ENCODE data around the gene MINK1. TPM values are rescaled to one million over a fixed set of nuclear protein-coding genes. Genes with fewer than 3 reads are reported as not detected.

MINK1 gene
- total and polyA plus RNA-seq, 2 of the 8 experiments (the other 6 are each of a cell fraction or from before 2014, with no cell fraction given): 26.9 to 77.7 TPM

DNA sequence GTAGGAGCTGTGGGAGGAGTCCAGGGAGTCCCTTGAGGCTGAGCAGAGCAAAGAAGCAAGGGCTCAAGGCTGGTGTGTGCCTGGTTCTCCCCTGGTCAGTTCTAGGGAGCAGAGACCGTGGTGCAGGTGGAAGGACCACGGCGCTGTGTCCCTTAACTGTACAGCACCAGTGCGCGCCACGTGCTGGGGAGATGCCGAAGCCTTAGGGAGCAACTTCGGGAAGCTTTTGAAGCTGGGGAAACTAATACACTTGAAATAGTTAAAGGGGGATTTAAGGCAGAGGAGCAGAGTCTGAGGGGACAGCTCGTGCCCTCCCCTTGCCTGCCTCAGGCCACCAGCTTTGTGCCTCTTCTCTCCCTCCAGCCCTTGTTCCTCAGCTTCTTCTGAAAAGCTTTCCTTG, 27.5 kb downstream of the MINK1 start (continued):
- TF ChIP-seq, protein P1, sequence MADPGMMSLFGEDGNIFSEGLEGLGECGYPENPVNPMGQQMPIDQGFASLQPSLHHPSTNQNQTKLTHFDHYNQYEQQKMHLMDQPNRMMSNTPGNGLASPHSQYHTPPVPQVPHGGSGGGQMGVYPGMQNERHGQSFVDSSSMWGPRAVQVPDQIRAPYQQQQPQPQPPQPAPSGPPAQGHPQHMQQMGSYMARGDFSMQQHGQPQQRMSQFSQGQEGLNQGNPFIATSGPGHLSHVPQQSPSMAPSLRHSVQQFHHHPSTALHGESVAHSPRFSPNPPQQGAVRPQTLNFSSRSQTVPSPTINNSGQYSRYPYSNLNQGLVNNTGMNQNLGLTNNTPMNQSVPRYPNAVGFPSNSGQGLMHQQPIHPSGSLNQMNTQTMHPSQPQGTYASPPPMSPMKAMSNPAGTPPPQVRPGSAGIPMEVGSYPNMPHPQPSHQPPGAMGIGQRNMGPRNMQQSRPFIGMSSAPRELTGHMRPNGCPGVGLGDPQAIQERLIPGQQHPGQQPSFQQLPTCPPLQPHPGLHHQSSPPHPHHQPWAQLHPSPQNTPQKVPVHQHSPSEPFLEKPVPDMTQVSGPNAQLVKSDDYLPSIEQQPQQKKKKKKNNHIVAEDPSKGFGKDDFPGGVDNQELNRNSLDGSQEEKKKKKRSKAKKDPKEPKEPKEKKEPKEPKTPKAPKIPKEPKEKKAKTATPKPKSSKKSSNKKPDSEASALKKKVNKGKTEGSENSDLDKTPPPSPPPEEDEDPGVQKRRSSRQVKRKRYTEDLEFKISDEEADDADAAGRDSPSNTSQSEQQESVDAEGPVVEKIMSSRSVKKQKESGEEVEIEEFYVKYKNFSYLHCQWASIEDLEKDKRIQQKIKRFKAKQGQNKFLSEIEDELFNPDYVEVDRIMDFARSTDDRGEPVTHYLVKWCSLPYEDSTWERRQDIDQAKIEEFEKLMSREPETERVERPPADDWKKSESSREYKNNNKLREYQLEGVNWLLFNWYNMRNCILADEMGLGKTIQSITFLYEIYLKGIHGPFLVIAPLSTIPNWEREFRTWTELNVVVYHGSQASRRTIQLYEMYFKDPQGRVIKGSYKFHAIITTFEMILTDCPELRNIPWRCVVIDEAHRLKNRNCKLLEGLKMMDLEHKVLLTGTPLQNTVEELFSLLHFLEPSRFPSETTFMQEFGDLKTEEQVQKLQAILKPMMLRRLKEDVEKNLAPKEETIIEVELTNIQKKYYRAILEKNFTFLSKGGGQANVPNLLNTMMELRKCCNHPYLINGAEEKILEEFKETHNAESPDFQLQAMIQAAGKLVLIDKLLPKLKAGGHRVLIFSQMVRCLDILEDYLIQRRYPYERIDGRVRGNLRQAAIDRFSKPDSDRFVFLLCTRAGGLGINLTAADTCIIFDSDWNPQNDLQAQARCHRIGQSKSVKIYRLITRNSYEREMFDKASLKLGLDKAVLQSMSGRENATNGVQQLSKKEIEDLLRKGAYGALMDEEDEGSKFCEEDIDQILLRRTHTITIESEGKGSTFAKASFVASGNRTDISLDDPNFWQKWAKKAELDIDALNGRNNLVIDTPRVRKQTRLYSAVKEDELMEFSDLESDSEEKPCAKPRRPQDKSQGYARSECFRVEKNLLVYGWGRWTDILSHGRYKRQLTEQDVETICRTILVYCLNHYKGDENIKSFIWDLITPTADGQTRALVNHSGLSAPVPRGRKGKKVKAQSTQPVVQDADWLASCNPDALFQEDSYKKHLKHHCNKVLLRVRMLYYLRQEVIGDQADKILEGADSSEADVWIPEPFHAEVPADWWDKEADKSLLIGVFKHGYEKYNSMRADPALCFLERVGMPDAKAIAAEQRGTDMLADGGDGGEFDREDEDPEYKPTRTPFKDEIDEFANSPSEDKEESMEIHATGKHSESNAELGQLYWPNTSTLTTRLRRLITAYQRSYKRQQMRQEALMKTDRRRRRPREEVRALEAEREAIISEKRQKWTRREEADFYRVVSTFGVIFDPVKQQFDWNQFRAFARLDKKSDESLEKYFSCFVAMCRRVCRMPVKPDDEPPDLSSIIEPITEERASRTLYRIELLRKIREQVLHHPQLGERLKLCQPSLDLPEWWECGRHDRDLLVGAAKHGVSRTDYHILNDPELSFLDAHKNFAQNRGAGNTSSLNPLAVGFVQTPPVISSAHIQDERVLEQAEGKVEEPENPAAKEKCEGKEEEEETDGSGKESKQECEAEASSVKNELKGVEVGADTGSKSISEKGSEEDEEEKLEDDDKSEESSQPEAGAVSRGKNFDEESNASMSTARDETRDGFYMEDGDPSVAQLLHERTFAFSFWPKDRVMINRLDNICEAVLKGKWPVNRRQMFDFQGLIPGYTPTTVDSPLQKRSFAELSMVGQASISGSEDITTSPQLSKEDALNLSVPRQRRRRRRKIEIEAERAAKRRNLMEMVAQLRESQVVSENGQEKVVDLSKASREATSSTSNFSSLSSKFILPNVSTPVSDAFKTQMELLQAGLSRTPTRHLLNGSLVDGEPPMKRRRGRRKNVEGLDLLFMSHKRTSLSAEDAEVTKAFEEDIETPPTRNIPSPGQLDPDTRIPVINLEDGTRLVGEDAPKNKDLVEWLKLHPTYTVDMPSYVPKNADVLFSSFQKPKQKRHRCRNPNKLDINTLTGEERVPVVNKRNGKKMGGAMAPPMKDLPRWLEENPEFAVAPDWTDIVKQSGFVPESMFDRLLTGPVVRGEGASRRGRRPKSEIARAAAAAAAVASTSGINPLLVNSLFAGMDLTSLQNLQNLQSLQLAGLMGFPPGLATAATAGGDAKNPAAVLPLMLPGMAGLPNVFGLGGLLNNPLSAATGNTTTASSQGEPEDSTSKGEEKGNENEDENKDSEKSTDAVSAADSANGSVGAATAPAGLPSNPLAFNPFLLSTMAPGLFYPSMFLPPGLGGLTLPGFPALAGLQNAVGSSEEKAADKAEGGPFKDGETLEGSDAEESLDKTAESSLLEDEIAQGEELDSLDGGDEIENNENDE (IDR thresholded peaks at IDR 0.05; ENCODE audit: insufficient replicate concordance, low read length): no peak
